Measurements from ENCODE around the gene H6PD. TPM values are rescaled to one million over a fixed set of nuclear protein-coding genes. Genes with fewer than 3 reads are reported as not detected.

H6PD gene
- total and polyA plus RNA-seq, 7 donors, result 5.8 to 56.8 (median 23.4) TPM

DNA sequence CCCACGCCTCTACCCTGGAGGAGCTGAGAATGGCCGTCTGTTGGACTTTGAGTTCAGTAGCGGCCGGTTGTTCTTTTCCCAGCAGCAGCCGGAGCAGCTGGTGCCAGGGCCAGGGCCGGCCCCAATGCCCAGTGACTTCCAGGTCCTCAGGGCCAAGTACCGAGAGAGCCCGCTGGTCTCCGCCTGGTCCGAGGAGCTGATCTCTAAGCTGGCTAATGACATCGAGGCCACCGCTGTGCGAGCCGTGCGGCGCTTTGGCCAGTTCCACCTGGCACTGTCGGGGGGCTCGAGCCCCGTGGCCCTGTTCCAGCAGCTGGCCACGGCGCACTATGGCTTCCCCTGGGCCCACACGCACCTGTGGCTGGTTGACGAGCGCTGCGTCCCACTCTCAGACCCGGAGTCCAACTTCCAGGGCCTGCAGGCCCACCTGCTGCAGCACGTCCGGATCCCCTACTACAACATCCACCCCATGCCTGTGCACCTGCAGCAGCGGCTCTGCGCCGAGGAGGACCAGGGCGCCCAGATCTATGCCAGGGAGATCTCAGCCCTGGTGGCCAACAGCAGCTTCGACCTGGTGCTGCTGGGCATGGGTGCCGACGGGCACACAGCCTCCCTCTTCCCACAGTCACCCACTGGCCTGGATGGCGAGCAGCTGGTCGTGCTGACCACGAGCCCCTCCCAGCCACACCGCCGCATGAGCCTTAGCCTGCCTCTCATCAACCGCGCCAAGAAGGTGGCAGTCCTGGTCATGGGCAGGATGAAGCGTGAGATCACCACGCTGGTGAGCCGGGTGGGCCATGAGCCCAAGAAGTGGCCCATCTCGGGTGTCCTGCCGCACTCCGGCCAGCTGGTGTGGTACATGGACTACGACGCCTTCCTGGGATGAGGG lies 29.7 kb downstream of the H6PD start:
- ATAC-seq (peak; percentile 26 to 60 (median 38)), DNase-seq (peak in 1 of 2 donors; percentile 65)
- 51 to 85% (median 56%) methylated on average over 47 to 50 of the region's 50 CpGs for WGBS, 3 donors
- no peaks in the 10 kb centered on the region for H3K9me3 ChIP-seq
- peaks cover 0 to 67% of the 10 kb centered on the region in 2 donors for H3K36me3 ChIP-seq (ENCODE audit: insufficient read depth in 1 of 2, low read depth in 1 of 2)
- peaks cover 30% of the 10 kb centered on the region for H3K4me1 ChIP-seq
- no peak overlapping the region for H3K4me3 ChIP-seq
- H3K27ac ChIP-seq, result peak overlapping the region; percentile 66
- TF ChIP-seq, protein P1, sequence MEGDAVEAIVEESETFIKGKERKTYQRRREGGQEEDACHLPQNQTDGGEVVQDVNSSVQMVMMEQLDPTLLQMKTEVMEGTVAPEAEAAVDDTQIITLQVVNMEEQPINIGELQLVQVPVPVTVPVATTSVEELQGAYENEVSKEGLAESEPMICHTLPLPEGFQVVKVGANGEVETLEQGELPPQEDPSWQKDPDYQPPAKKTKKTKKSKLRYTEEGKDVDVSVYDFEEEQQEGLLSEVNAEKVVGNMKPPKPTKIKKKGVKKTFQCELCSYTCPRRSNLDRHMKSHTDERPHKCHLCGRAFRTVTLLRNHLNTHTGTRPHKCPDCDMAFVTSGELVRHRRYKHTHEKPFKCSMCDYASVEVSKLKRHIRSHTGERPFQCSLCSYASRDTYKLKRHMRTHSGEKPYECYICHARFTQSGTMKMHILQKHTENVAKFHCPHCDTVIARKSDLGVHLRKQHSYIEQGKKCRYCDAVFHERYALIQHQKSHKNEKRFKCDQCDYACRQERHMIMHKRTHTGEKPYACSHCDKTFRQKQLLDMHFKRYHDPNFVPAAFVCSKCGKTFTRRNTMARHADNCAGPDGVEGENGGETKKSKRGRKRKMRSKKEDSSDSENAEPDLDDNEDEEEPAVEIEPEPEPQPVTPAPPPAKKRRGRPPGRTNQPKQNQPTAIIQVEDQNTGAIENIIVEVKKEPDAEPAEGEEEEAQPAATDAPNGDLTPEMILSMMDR (IDR thresholded peaks at IDR 0.05), result no peak
- no peaks in the 10 kb centered on the region for H3K27me3 ChIP-seq (ENCODE audit: insufficient read depth in 3 of 3, low read length in 2 of 3)
- intact Hi-C loops (cut with DNase I), result no loop called here

DNA sequence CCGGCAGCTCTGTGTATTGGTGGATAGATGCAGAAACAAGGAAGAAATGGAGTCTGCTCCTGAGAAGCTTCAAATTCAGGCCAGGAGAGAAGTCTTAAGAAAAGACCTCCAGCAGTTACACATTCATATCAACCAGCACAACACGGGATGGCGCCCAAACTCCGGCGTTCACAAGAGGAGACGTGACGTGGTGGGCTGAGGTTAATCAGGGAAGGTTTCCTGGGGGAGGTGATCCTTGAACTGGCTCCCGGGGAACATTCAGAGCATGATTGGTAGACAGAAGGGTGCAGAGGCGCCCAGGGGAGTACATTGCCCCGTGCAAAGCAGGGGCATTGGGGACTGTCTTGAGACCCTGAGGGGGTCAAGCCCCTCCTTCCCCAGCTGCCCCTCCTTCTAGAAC lies 30.5 kb downstream of the H6PD start:
- H3K4me3 ChIP-seq, result no peak overlapping the region
- TF ChIP-seq, protein P1 (IDR thresholded peaks at IDR 0.05), result no peak
- WGBS, 3 donors, result 87 to 93% (median 91%) methylated on average over 10 of the region's 10 CpGs
- H3K27ac ChIP-seq, result no peak overlapping the region
- intact Hi-C loops (cut with DNase I), result loop anchor here (5.0 kb wide), 2 partner anchors 192 to 227 kb away; no protein-coding TSS in a partner anchor
- peaks cover 37% of the 10 kb centered on the region for H3K4me1 ChIP-seq
- ATAC-seq (no peak), DNase-seq (peak in 1 of 2 donors; percentile 45)
- no peaks in the 10 kb centered on the region for H3K27me3 ChIP-seq (ENCODE audit: insufficient read depth in 3 of 3, low read length in 2 of 3)
- no peaks in the 10 kb centered on the region for H3K9me3 ChIP-seq
- H3K36me3 ChIP-seq (ENCODE audit: insufficient read depth in 1 of 2, low read depth in 1 of 2), result peaks cover 0 to 71% of the 10 kb centered on the region in 2 donors

DNA sequence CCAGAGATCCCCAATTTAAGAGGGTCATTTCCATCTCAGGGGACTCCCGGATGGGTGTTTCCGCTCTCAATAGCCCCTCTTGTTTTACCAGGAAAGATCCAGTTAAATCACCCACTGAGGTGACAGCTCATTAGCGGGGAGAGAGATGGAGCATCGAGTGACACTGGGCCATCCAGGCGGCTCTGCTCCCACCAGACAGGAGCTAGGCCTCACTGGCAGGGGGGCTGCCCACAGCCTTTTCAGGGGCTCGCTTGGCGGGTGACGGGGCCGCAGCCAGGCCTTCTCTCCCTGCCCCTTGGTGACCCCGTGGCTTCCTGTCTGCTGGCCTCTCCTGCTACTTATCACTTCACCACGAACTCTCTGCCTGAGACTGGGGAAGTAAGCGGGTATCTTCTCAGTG lies 31.4 kb downstream of the H6PD start:
- peak in 1 of 2 donors; percentile 50 for DNase-seq
- Histone ChIP-seq H3K27ac (no peak overlapping the region), H3K4me1 (peaks cover 46% of the 10 kb centered on the region), H3K4me3 (no peak overlapping the region), H3K36me3 (ENCODE audit: insufficient read depth in 1 of 2, low read depth in 1 of 2) (peaks cover 0 to 69% of the 10 kb centered on the region in 2 donors), H3K9me3 (no peaks in the 10 kb centered on the region), H3K27me3 (ENCODE audit: insufficient read depth in 3 of 3, low read length in 2 of 3) (no peaks in the 10 kb centered on the region)
- intact Hi-C loops (cut with DNase I), result loop anchor here (2.0 to 5.0 kb wide), 3 partner anchors 191 to 226 kb away; no protein-coding TSS in a partner anchor
- ATAC-seq, result no peak
- TF ChIP-seq, protein P1 (IDR thresholded peaks at IDR 0.05), result no peak
- WGBS, 3 donors, result 82 to 87% (median 82%) methylated on average over 12 of the region's 12 CpGs

DNA sequence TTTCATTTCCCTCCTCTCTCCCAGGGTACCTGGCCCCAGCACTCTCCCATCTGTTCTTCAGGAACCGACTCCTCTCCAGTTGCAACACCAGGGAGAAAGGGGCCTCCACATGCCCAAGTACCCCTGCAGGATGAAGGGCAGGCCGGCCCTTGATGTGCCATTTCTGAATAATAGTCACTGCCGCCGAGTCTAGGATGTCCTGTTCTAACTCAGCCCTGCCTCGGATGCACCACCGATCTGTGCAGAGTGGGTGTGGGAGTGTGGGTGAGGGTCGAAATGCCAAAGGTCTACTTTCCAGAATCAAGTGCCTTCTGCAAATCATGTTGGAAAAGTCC lies 32.7 kb downstream of the H6PD start:
- Histone ChIP-seq H3K4me3 (no peak overlapping the region), H3K9me3 (no peaks in the 10 kb centered on the region), H3K27ac (no peak overlapping the region), H3K36me3 (ENCODE audit: insufficient read depth in 1 of 2, low read depth in 1 of 2) (peaks cover 0 to 57% of the 10 kb centered on the region in 2 donors), H3K27me3 (ENCODE audit: insufficient read depth in 3 of 3, low read length in 2 of 3) (no peaks in the 10 kb centered on the region), H3K4me1 (peaks cover 46% of the 10 kb centered on the region)
- DNase-seq (no peak), ATAC-seq (no peak)
- intact Hi-C loops (cut with DNase I), result loop anchor here (2.0 to 5.0 kb wide), 3 partner anchors 189 to 225 kb away; no protein-coding TSS in a partner anchor
- TF ChIP-seq, protein P1 (IDR thresholded peaks at IDR 0.05), result no peak
- WGBS, 3 donors, result 64 to 82% (median 66%) methylated on average over 7 of the region's 7 CpGs
